ENCODE measurements around the gene UNC80. TPM values are rescaled to one million over a fixed set of nuclear protein-coding genes. Genes with fewer than 3 reads are reported as not detected.
A peak's percentile ranks its signal among the peaks of the same experiment; 100 is the strongest.

The UNC80 gene
- polyA plus RNA-seq, 1 of the 3 experiments (the other 2 are of a cell fraction): 0.59 TPM

DNA sequence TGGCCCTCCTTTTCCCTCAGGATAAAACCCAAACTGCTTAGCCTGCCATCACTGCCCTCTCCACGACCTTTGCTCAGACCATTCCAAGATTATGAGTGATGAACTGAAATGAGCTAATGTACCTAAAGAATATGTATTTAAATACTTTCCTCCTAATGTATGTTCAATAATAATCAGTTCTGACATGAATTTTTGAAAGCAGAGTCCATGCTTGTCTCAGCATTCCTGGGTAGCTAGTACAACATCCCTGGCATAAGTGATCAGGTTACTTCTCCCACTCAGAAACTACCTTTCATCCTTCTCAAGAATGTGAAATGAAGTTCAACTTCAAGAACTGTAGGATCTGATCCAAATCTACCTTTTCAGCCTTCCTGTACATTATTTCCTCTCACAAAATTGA is 103.6 kb downstream of the UNC80 start:
- H3K9me3 ChIP-seq: no peaks in the 10 kb centered on the region
- no peaks in the 10 kb centered on the region for H3F3A ChIP-seq (replicated peaks; ENCODE audit: insufficient read depth)
- H4K20me1 ChIP-seq (ENCODE audit: insufficient read depth): no peaks in the 10 kb centered on the region
- H3K4me1 ChIP-seq (ENCODE audit: control insufficient read depth in 1 of 2, insufficient read depth in 2 of 2, low read depth in 1 of 2, low read length in 1 of 2): peaks cover 0 to 16% of the 10 kb centered on the region in 2 experiments; a peak in 2 of 4 replicates
- no peak for DNase-seq
- no peak overlapping the region for H3K4me2 ChIP-seq
- no peaks in the 10 kb centered on the region for H3K79me2 ChIP-seq (ENCODE audit: insufficient read depth)
- no peaks in the 10 kb centered on the region for H3K36me3 ChIP-seq (replicated peaks in 1 of 2; ENCODE audit: control insufficient read depth in 1 of 2, insufficient read depth in 2 of 2, low read length in 1 of 2)
- H3K27me3 ChIP-seq (ENCODE audit: insufficient read depth): no peaks in the 10 kb centered on the region
- H3K27ac ChIP-seq (ENCODE audit: low read depth in 2 of 2, low read length in 1 of 2): no peak overlapping the region
- no peak overlapping the region for H2AFZ ChIP-seq (ENCODE audit: low read depth)
- ChIA-PET POLR2A (no interaction called here), CTCF (no interaction called here)
- no peaks in the 10 kb centered on the region for H3K9me2 ChIP-seq
- TF ChIP-seq JUND (IDR thresholded peaks at IDR 0.05) (peak; percentile 36; the same call in 1 of the 2 replicates), EP300 (IDR thresholded peaks at IDR 0.05; ENCODE audit: borderline replicate concordance in 1 of 2, low read depth in 1 of 2, low read length in 1 of 2) (peak; percentile 11 to 68; a peak in 1 of 4 replicates), POLR2AphosphoS5 (IDR thresholded peaks at IDR 0.05; ENCODE audit: low read depth, low read length) (no peak), GATA2 (CRISPR knock-in tag; IDR thresholded peaks at IDR 0.05) (no peak), FOSL2 (IDR thresholded peaks at IDR 0.05; ENCODE audit: borderline replicate concordance, low read depth) (no peak), FOXJ3 (CRISPR knock-in tag; IDR thresholded peaks at IDR 0.05) (no peak), TCF12 (IDR thresholded peaks at IDR 0.05) (peak; percentile 43; the same call in 1 of the 2 replicates), NFIC (IDR thresholded peaks at IDR 0.05; ENCODE audit: borderline replicate concordance) (peak; percentile 30; the same call in 1 of the 2 replicates), NRF1 (IDR thresholded peaks at IDR 0.05; ENCODE audit: low read depth, low read length) (no peak), MEF2A (IDR thresholded peaks at IDR 0.05; ENCODE audit: borderline replicate concordance, low read depth) (peak; percentile 43; the same call in 1 of the 2 replicates), RXRA (IDR thresholded peaks at IDR 0.05; ENCODE audit: borderline replicate concordance, low read depth) (peak; percentile 84), FOXM1 (IDR thresholded peaks at IDR 0.05; ENCODE audit: low read depth) (no peak), CHD2 (IDR thresholded peaks at IDR 0.05; ENCODE audit: low read length, partially characterized antibody) (no peak), MXI1 (IDR thresholded peaks at IDR 0.05; ENCODE audit: low read depth, low read length) (no peak)
- TF ChIP-seq, protein P1, sequence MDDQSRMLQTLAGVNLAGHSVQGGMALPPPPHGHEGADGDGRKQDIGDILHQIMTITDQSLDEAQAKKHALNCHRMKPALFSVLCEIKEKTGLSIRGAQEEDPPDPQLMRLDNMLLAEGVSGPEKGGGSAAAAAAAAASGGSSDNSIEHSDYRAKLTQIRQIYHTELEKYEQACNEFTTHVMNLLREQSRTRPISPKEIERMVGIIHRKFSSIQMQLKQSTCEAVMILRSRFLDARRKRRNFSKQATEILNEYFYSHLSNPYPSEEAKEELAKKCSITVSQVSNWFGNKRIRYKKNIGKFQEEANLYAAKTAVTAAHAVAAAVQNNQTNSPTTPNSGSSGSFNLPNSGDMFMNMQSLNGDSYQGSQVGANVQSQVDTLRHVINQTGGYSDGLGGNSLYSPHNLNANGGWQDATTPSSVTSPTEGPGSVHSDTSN (IDR thresholded peaks at IDR 0.05): peak; percentile 80
- TF ChIP-seq, protein P2, sequence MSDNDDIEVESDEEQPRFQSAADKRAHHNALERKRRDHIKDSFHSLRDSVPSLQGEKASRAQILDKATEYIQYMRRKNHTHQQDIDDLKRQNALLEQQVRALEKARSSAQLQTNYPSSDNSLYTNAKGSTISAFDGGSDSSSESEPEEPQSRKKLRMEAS (IDR thresholded peaks at IDR 0.05; ENCODE audit: low read depth): no peak
- TF ChIP-seq, protein P3, sequence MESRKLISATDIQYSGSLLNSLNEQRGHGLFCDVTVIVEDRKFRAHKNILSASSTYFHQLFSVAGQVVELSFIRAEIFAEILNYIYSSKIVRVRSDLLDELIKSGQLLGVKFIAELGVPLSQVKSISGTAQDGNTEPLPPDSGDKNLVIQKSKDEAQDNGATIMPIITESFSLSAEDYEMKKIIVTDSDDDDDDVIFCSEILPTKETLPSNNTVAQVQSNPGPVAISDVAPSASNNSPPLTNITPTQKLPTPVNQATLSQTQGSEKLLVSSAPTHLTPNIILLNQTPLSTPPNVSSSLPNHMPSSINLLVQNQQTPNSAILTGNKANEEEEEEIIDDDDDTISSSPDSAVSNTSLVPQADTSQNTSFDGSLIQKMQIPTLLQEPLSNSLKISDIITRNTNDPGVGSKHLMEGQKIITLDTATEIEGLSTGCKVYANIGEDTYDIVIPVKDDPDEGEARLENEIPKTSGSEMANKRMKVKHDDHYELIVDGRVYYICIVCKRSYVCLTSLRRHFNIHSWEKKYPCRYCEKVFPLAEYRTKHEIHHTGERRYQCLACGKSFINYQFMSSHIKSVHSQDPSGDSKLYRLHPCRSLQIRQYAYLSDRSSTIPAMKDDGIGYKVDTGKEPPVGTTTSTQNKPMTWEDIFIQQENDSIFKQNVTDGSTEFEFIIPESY (IDR thresholded peaks at IDR 0.05; ENCODE audit: borderline replicate concordance, low read depth): no peak
- TF ChIP-seq, protein P4, sequence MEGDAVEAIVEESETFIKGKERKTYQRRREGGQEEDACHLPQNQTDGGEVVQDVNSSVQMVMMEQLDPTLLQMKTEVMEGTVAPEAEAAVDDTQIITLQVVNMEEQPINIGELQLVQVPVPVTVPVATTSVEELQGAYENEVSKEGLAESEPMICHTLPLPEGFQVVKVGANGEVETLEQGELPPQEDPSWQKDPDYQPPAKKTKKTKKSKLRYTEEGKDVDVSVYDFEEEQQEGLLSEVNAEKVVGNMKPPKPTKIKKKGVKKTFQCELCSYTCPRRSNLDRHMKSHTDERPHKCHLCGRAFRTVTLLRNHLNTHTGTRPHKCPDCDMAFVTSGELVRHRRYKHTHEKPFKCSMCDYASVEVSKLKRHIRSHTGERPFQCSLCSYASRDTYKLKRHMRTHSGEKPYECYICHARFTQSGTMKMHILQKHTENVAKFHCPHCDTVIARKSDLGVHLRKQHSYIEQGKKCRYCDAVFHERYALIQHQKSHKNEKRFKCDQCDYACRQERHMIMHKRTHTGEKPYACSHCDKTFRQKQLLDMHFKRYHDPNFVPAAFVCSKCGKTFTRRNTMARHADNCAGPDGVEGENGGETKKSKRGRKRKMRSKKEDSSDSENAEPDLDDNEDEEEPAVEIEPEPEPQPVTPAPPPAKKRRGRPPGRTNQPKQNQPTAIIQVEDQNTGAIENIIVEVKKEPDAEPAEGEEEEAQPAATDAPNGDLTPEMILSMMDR (IDR thresholded peaks at IDR 0.05): no peak
- no peak overlapping the region for H3K9ac ChIP-seq
- 36% methylated on average over 1 of the region's 1 CpG for WGBS (ENCODE audit: low lambda C conversion rate)
- no peak overlapping the region for H3K4me3 ChIP-seq (ENCODE audit: low read depth in 2 of 2, low read length in 1 of 2)
